WTC11 (cell line): ENCODE results near the gene BMP8B. TPM values are rescaled to one million over a fixed set of nuclear protein-coding genes. Genes with fewer than 3 reads are reported as not detected.

Experiments used
- ATAC-seq: fragments of 200-7000 bp; cut with Tn5 transposase; 2 replicates; pipeline ENCODE4 v1.10.0; 2021; ENCODE audit warnings: mild to moderate bottlenecking, moderate library complexity
- CTCF ChIA-PET: fragments of 300-600 bp; sonication (Branson Sonifier 250); formaldehyde crosslinking; loops from one replicate; lab custom pipeline; 2021; ENCODE audit warnings: antibody characterized with exemption; lab: Charles Lee
- POLR2A ChIA-PET: fragments of 350-600 bp; sonication (Branson Sonifier 250); formaldehyde crosslinking; loops from one replicate; lab custom pipeline; 2021; ENCODE audit warnings: antibody characterized with exemption; lab: Charles Lee
- DNase-seq: peaks from one replicate; pipeline ENCODE4 v3.0.0; 2021; ENCODE audit warnings: low spot score
- H3K27ac Mint-ChIP-seq: 2 replicates; pipeline ENCODE4 v1.8.0; 2021; ENCODE audit warnings: mixed read lengths
- H3K27me3 Mint-ChIP-seq: 2 replicates; pipeline ENCODE4 v1.8.0; 2021; ENCODE audit warnings: low read depth, mild to moderate bottlenecking, moderate library complexity, mixed read lengths
- H3K36me3 Mint-ChIP-seq: 2 replicates; pipeline ENCODE4 v1.8.0; 2021; ENCODE audit warnings: mixed read lengths
- H3K4me1 Mint-ChIP-seq: 2 replicates; pipeline ENCODE4 v1.8.0; 2022; ENCODE audit warnings: mixed read lengths
- H3K4me3 Mint-ChIP-seq: 2 replicates; pipeline ENCODE4 v1.8.0; 2021; ENCODE audit warnings: mild to moderate bottlenecking, moderate library complexity, mixed read lengths
- H3K9me3 Mint-ChIP-seq: 2 replicates; pipeline ENCODE4 v1.8.0; 2021; ENCODE audit warnings: mixed read lengths
- CBFB ChIP-seq: sonication (generic); formaldehyde crosslinking; IDR thresholded peaks from 2 replicates; pipeline ENCODE4 v1.8.1; 2022; ENCODE audit warnings: mild to moderate bottlenecking, low read depth, missing genetic modification reagents
- GRHL2 ChIP-seq: fragments of 250-450 bp; sonication (Bioruptor Pico); IDR thresholded peaks from 2 replicates; pipeline ENCODE4 v1.8.0; 2022; ENCODE audit warnings: mild to moderate bottlenecking, moderate library complexity; ENCODE audit not compliant: insufficient replicate concordance, severe bottlenecking
- NFATC4 ChIP-seq: fragments of 250-450 bp; sonication (Bioruptor Pico); IDR thresholded peaks from 2 replicates; pipeline ENCODE4 v1.9.0; 2021; ENCODE audit warnings: mild to moderate bottlenecking
- OVOL2 ChIP-seq: fragments of 250-450 bp; sonication (Bioruptor Pico); IDR thresholded peaks from 2 replicates; pipeline ENCODE4 v1.9.0; 2021; ENCODE audit warnings: mild to moderate bottlenecking, borderline replicate concordance
- PRRX2 ChIP-seq: fragments of 250-450 bp; sonication (Bioruptor Pico); IDR thresholded peaks from 2 replicates; pipeline ENCODE4 v1.8.0; 2021; ENCODE audit warnings: mild to moderate bottlenecking
- RELA ChIP-seq: sonication (generic); formaldehyde crosslinking; IDR thresholded peaks from 2 replicates; pipeline ENCODE4 v1.8.1; 2022; ENCODE audit warnings: missing genetic modification reagents, mild to moderate bottlenecking, borderline replicate concordance
- RORB ChIP-seq: fragments of 250-450 bp; sonication (Bioruptor Pico); IDR thresholded peaks from 2 replicates; pipeline ENCODE4 v1.9.0; 2021; ENCODE audit warnings: mild to moderate bottlenecking
- TCF7 ChIP-seq: sonication (generic); formaldehyde crosslinking; IDR thresholded peaks from 2 replicates; pipeline ENCODE4 v1.8.0; 2022; ENCODE audit warnings: mild to moderate bottlenecking, low read depth, missing genetic modification reagents, moderate library complexity
- TEAD1 ChIP-seq: sonication (generic); formaldehyde crosslinking; IDR thresholded peaks from 2 replicates; pipeline ENCODE4 v1.8.0; 2022; ENCODE audit warnings: mild to moderate bottlenecking, missing genetic modification reagents
- ZNF263 ChIP-seq: sonication (generic); formaldehyde crosslinking; IDR thresholded peaks from 2 replicates; pipeline ENCODE4 v1.8.1; 2022; ENCODE audit warnings: low read depth, mild to moderate bottlenecking, moderate library complexity, missing genetic modification reagents
- ZNF317 ChIP-seq: sonication (generic); formaldehyde crosslinking; IDR thresholded peaks from 2 replicates; pipeline ENCODE4 v1.8.1; 2023; ENCODE audit warnings: low read depth, mild to moderate bottlenecking, moderate library complexity, missing genetic modification reagents, borderline replicate concordance
- ZNF423 ChIP-seq: fragments of 250-450 bp; sonication (Bioruptor Pico); IDR thresholded peaks from 2 replicates; pipeline ENCODE4 v2.1.2; 2022; ENCODE audit warnings: mild to moderate bottlenecking, moderate library complexity
- total RNA-seq: library from RNA; stranded (reverse); gene quantifications from 3 replicates; pipeline ENCODE4 v1.2.3, GENCODE V29; 2021
- TF ChIP-seq, protein P1 (sequence below): fragments of 250-450 bp; sonication (Bioruptor Pico); IDR thresholded peaks from 2 replicates; pipeline ENCODE4 v1.9.0; 2021; ENCODE audit warnings: moderate library complexity, mild to moderate bottlenecking, inconsistent platforms, borderline replicate concordance
- TF ChIP-seq, protein P2 (sequence below): fragments of 250-450 bp; sonication (Bioruptor Pico); IDR thresholded peaks from 2 replicates; pipeline ENCODE4 v1.8.0; 2021; ENCODE audit warnings: mild to moderate bottlenecking
- TF ChIP-seq, protein P3 (sequence below): sonication (generic); formaldehyde crosslinking; IDR thresholded peaks from 2 replicates; pipeline ENCODE4 v1.8.1; 2023; ENCODE audit warnings: mild to moderate bottlenecking, missing genetic modification reagents, borderline replicate concordance
- TF ChIP-seq, protein P4 (sequence below): fragments of 250-450 bp; sonication (Bioruptor Pico); IDR thresholded peaks from 2 replicates; pipeline ENCODE4 v1.9.0; 2021; ENCODE audit warnings: mild to moderate bottlenecking
- TF ChIP-seq, protein P5 (sequence below): sonication (generic); formaldehyde crosslinking; IDR thresholded peaks from 2 replicates; pipeline ENCODE4 v1.8.1; 2022; ENCODE audit warnings: missing genetic modification reagents, borderline replicate concordance
- TF ChIP-seq, protein P6 (sequence below): sonication (generic); formaldehyde crosslinking; conservative IDR thresholded peaks from 2 replicates; pipeline ENCODE4 v1.8.1; 2023; ENCODE audit warnings: mild to moderate bottlenecking, low read depth, missing genetic modification reagents, moderate library complexity
- TF ChIP-seq, protein P7 (sequence below): sonication (generic); formaldehyde crosslinking; IDR thresholded peaks from 2 replicates; pipeline ENCODE4 v1.8.1; 2023; ENCODE audit warnings: mild to moderate bottlenecking, missing genetic modification reagents

The BMP8B gene
- total RNA-seq, 1 experiment from 2014 or later = 0.74 TPM

DNA sequence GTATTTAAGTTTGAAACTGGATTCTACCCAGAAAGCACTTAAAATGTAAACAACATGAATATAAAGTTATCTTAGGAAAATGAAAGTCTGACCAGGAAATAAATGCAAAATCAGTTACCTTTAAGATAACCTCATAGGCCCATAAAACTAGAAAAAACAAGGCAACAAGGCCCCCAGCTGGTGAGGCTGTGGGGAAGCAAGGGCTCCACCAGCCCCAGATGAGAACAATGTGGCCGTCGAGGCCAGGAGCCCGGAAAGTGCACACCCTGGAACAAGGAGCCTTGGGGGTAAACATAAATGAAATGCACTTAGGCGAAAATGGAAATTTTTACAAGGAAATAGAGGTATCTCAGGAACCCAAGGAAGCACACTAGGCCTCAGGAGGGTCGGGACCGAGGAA is 37.9 kb upstream of the BMP8B start:
- H3K4me3 Mint-ChIP-seq = no peak overlapping the region
- ATAC-seq (no peak), DNase-seq (no peak)
- ChIA-PET POLR2A (interaction anchor here (0.6 kb wide), 1 partner anchor 1078 kb away, joined by 3 read pairs; no protein-coding TSS in a partner anchor), CTCF (interaction anchor here (0.8 to 1.6 kb wide), 7 partner anchors 9 to 206 kb away, joined by 3 to 4 read pairs (median 3); no protein-coding TSS in a partner anchor)
- peaks cover 12% of the 10 kb centered on the region for H3K4me1 Mint-ChIP-seq
- no peaks in the 10 kb centered on the region; the same call in 1 of the 2 replicates for H3K27me3 Mint-ChIP-seq
- H3K9me3 Mint-ChIP-seq = peaks cover 13% of the 10 kb centered on the region
- no peak overlapping the region for H3K27ac Mint-ChIP-seq
- no peak for TF ChIP-seq PRRX2
- TF ChIP-seq, protein P1, sequence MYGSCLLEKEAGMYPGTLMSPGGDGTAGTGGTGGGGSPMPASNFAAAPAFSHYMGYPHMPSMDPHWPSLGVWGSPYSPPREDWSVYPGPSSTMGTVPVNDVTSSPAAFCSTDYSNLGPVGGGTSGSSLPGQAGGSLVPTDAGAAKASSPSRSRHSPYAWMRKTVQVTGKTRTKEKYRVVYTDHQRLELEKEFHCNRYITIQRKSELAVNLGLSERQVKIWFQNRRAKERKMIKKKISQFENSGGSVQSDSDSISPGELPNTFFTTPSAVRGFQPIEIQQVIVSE (CRISPR knock-in tag) = no peak
- TF ChIP-seq, protein P2, sequence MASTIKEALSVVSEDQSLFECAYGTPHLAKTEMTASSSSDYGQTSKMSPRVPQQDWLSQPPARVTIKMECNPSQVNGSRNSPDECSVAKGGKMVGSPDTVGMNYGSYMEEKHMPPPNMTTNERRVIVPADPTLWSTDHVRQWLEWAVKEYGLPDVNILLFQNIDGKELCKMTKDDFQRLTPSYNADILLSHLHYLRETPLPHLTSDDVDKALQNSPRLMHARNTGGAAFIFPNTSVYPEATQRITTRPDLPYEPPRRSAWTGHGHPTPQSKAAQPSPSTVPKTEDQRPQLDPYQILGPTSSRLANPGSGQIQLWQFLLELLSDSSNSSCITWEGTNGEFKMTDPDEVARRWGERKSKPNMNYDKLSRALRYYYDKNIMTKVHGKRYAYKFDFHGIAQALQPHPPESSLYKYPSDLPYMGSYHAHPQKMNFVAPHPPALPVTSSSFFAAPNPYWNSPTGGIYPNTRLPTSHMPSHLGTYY (CRISPR knock-in tag) = no peak
- TF ChIP-seq CBFB (CRISPR knock-in tag) = no peak
- no peak for TF ChIP-seq ZNF263 (CRISPR knock-in tag)
- TF ChIP-seq, protein P3, sequence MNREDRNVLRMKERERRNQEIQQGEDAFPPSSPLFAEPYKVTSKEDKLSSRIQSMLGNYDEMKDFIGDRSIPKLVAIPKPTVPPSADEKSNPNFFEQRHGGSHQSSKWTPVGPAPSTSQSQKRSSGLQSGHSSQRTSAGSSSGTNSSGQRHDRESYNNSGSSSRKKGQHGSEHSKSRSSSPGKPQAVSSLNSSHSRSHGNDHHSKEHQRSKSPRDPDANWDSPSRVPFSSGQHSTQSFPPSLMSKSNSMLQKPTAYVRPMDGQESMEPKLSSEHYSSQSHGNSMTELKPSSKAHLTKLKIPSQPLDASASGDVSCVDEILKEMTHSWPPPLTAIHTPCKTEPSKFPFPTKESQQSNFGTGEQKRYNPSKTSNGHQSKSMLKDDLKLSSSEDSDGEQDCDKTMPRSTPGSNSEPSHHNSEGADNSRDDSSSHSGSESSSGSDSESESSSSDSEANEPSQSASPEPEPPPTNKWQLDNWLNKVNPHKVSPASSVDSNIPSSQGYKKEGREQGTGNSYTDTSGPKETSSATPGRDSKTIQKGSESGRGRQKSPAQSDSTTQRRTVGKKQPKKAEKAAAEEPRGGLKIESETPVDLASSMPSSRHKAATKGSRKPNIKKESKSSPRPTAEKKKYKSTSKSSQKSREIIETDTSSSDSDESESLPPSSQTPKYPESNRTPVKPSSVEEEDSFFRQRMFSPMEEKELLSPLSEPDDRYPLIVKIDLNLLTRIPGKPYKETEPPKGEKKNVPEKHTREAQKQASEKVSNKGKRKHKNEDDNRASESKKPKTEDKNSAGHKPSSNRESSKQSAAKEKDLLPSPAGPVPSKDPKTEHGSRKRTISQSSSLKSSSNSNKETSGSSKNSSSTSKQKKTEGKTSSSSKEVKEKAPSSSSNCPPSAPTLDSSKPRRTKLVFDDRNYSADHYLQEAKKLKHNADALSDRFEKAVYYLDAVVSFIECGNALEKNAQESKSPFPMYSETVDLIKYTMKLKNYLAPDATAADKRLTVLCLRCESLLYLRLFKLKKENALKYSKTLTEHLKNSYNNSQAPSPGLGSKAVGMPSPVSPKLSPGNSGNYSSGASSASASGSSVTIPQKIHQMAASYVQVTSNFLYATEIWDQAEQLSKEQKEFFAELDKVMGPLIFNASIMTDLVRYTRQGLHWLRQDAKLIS (CRISPR knock-in tag) = no peak
- TF ChIP-seq NFATC4 (CRISPR knock-in tag) = no peak
- no peak for TF ChIP-seq RORB (CRISPR knock-in tag)
- no peaks in the 10 kb centered on the region for H3K36me3 Mint-ChIP-seq

DNA sequence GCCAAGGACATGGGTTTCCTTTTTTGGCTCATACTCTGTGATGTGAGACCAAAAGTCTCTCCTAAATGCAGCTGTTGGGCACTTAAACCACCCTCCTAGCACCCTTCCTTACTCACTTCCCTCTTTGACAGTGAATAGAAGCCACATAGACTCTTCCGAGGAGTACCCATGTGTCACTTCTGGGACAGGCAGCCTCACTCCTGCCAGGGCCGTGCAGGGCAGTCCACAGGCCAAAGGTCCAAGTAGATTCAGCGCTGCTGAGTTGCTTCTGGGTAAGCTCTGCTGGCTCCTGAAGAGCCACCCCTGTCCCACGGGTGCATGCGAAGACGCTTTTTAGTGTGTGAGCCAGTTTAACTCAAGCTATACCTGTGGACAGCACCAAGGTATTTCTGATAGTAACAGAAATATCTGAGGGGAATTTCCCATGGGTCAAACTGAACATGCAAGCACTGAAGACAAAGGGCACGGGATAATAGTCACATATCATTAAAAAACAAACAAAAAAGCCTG is 36.8 kb upstream of the BMP8B start:
- no peak overlapping the region for H3K27ac Mint-ChIP-seq
- no peak for DNase-seq
- no peaks in the 10 kb centered on the region for H3K36me3 Mint-ChIP-seq
- POLR2A ChIA-PET = no interaction called here
- peaks cover 13% of the 10 kb centered on the region for H3K9me3 Mint-ChIP-seq
- no peaks in the 10 kb centered on the region; the same call in 1 of the 2 replicates for H3K27me3 Mint-ChIP-seq
- ATAC-seq = no peak
- H3K4me1 Mint-ChIP-seq = peaks cover 6% of the 10 kb centered on the region; the same call in 1 of the 2 replicates
- CTCF ChIA-PET = interaction anchor here (1.4 kb wide), 1 partner anchor 8 kb away, joined by 3 read pairs; no protein-coding TSS in a partner anchor
- H3K4me3 Mint-ChIP-seq = no peak overlapping the region
- TF ChIP-seq TEAD1 (no peak), RELA (CRISPR knock-in tag) (no peak), ZNF423 (no peak), GRHL2 (CRISPR knock-in tag) (no peak), OVOL2 (no peak), TCF7 (CRISPR knock-in tag) (no peak), ZNF317 (CRISPR knock-in tag) (no peak)
- TF ChIP-seq, protein P4, sequence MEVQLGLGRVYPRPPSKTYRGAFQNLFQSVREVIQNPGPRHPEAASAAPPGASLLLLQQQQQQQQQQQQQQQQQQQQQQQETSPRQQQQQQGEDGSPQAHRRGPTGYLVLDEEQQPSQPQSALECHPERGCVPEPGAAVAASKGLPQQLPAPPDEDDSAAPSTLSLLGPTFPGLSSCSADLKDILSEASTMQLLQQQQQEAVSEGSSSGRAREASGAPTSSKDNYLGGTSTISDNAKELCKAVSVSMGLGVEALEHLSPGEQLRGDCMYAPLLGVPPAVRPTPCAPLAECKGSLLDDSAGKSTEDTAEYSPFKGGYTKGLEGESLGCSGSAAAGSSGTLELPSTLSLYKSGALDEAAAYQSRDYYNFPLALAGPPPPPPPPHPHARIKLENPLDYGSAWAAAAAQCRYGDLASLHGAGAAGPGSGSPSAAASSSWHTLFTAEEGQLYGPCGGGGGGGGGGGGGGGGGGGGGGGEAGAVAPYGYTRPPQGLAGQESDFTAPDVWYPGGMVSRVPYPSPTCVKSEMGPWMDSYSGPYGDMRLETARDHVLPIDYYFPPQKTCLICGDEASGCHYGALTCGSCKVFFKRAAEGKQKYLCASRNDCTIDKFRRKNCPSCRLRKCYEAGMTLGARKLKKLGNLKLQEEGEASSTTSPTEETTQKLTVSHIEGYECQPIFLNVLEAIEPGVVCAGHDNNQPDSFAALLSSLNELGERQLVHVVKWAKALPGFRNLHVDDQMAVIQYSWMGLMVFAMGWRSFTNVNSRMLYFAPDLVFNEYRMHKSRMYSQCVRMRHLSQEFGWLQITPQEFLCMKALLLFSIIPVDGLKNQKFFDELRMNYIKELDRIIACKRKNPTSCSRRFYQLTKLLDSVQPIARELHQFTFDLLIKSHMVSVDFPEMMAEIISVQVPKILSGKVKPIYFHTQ (CRISPR knock-in tag) = no peak
- TF ChIP-seq, protein P5, sequence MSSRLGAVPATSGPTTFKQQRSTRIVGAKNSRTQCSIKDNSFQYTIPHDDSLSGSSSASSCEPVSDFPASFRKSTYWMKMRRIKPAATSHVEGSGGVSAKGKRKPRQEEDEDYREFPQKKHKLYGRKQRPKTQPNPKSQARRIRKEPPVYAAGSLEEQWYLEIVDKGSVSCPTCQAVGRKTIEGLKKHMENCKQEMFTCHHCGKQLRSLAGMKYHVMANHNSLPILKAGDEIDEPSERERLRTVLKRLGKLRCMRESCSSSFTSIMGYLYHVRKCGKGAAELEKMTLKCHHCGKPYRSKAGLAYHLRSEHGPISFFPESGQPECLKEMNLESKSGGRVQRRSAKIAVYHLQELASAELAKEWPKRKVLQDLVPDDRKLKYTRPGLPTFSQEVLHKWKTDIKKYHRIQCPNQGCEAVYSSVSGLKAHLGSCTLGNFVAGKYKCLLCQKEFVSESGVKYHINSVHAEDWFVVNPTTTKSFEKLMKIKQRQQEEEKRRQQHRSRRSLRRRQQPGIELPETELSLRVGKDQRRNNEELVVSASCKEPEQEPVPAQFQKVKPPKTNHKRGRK (CRISPR knock-in tag) = no peak
- TF ChIP-seq, protein P6, sequence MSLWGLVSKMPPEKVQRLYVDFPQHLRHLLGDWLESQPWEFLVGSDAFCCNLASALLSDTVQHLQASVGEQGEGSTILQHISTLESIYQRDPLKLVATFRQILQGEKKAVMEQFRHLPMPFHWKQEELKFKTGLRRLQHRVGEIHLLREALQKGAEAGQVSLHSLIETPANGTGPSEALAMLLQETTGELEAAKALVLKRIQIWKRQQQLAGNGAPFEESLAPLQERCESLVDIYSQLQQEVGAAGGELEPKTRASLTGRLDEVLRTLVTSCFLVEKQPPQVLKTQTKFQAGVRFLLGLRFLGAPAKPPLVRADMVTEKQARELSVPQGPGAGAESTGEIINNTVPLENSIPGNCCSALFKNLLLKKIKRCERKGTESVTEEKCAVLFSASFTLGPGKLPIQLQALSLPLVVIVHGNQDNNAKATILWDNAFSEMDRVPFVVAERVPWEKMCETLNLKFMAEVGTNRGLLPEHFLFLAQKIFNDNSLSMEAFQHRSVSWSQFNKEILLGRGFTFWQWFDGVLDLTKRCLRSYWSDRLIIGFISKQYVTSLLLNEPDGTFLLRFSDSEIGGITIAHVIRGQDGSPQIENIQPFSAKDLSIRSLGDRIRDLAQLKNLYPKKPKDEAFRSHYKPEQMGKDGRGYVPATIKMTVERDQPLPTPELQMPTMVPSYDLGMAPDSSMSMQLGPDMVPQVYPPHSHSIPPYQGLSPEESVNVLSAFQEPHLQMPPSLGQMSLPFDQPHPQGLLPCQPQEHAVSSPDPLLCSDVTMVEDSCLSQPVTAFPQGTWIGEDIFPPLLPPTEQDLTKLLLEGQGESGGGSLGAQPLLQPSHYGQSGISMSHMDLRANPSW (CRISPR knock-in tag) = no peak
- TF ChIP-seq, protein P7, sequence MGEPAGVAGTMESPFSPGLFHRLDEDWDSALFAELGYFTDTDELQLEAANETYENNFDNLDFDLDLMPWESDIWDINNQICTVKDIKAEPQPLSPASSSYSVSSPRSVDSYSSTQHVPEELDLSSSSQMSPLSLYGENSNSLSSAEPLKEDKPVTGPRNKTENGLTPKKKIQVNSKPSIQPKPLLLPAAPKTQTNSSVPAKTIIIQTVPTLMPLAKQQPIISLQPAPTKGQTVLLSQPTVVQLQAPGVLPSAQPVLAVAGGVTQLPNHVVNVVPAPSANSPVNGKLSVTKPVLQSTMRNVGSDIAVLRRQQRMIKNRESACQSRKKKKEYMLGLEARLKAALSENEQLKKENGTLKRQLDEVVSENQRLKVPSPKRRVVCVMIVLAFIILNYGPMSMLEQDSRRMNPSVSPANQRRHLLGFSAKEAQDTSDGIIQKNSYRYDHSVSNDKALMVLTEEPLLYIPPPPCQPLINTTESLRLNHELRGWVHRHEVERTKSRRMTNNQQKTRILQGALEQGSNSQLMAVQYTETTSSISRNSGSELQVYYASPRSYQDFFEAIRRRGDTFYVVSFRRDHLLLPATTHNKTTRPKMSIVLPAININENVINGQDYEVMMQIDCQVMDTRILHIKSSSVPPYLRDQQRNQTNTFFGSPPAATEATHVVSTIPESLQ (CRISPR knock-in tag) = no peak
